ENCODE measurements around the gene AMHR2. TPM values are rescaled to one million over a fixed set of nuclear protein-coding genes. Genes with fewer than 3 reads are reported as not detected.

AMHR2 gene
- total and polyA plus RNA-seq, 2 of the 4 experiments (the other 2 are of a cell fraction), result not detected

DNA sequence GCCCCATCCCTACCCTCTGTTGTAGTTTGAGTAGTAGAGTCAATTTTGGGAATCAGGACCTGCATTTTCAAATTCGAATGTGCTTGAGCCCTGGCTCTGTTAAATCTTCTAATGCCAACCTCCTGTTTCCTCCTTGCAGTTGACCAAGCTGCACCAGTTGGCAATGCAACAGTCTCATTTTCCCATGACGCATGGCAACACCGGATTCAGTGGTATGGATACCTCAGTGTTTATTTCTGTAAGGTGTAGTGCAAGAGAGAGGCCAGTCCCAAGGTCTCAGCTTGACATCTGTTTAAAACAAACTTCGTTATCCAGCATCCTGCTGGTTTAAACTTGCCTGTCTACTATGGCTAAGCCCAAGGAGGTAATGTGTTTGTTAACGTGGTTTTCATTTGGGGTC, 43.4 kb downstream of the AMHR2 start:
- H3K56ac ChIP-seq (ENCODE audit: extremely low read depth, insufficient read depth, low read length), result no peak overlapping the region
- peaks cover 81% of the 10 kb centered on the region for H4K20me1 ChIP-seq (ENCODE audit: insufficient read depth, low read length)
- H2AFZ ChIP-seq (replicated peaks; ENCODE audit: low read length, poor library complexity), result no peak overlapping the region
- intact Hi-C loops (cut with micrococcal nuclease), result loop anchor here (1.0 kb wide), 1 partner anchor 11 kb away; no protein-coding TSS in a partner anchor
- WGBS, 2 experiments (ENCODE audit: extremely low coverage in 2 of 2, insufficient read length in 1 of 2), result 71% methylated on average over 2 of the region's 5 CpGs; no CpG with 5 or more reads in 1 of the 2 experiments
- no peak for ATAC-seq (ENCODE audit: low read depth)
- in situ Hi-C loops (cut with MboI; ENCODE audit: low sequenced_read_pairs), result no loop called here
- dilution Hi-C loops (cut with HindIII; ENCODE audit: low sequenced_read_pairs, unreplicated experiment), result no loop called here
- H3K23ac ChIP-seq (ENCODE audit: low read depth, low read length), result no peak overlapping the region
- H2BK5ac ChIP-seq (ENCODE audit: low read depth, low read length, poor library complexity, severe bottlenecking), result no peak overlapping the region
- H3K14ac ChIP-seq (replicated peaks; ENCODE audit: low read depth, low read length), result no peak overlapping the region
- H2BK20ac ChIP-seq (ENCODE audit: low read depth, low read length), result no peak overlapping the region
- no peak overlapping the region for H3K27ac ChIP-seq (ENCODE audit: insufficient read depth, low read length)
- peaks cover 84% of the 10 kb centered on the region for H3K36me3 ChIP-seq (ENCODE audit: control insufficient read depth, insufficient read depth, low read length)
- no peak overlapping the region for H3K18ac ChIP-seq (ENCODE audit: low read depth, low read length)
- CTCF ChIA-PET, result no interaction called here
- no peaks in the 10 kb centered on the region for H3K9me3 ChIP-seq (ENCODE audit: control insufficient read depth, insufficient read depth, low read length)
- H4K5ac ChIP-seq (ENCODE audit: low read depth, low read length), result no peak overlapping the region
- no peak for TF ChIP-seq MXI1 (IDR thresholded peaks at IDR 0.05; ENCODE audit: borderline replicate concordance, low read depth, low read length)
- no peak for TF ChIP-seq RAD21 (IDR thresholded peaks at IDR 0.05; ENCODE audit: low read length)
- TF ChIP-seq MAFK (IDR thresholded peaks at IDR 0.05; ENCODE audit: low read depth, low read length), result no peak
- no peak for TF ChIP-seq FOS (IDR thresholded peaks at IDR 0.05; ENCODE audit: low read depth, low read length)
- TF ChIP-seq CHD1 (IDR thresholded peaks at IDR 0.05; ENCODE audit: low read depth, low read length), result no peak
- no peak for TF ChIP-seq RCOR1 (IDR thresholded peaks at IDR 0.05; ENCODE audit: insufficient replicate concordance, low read length)
- TF ChIP-seq NFE2L2 (IDR thresholded peaks at IDR 0.05; ENCODE audit: low read depth, low read length), result no peak
- TF ChIP-seq, protein P1, sequence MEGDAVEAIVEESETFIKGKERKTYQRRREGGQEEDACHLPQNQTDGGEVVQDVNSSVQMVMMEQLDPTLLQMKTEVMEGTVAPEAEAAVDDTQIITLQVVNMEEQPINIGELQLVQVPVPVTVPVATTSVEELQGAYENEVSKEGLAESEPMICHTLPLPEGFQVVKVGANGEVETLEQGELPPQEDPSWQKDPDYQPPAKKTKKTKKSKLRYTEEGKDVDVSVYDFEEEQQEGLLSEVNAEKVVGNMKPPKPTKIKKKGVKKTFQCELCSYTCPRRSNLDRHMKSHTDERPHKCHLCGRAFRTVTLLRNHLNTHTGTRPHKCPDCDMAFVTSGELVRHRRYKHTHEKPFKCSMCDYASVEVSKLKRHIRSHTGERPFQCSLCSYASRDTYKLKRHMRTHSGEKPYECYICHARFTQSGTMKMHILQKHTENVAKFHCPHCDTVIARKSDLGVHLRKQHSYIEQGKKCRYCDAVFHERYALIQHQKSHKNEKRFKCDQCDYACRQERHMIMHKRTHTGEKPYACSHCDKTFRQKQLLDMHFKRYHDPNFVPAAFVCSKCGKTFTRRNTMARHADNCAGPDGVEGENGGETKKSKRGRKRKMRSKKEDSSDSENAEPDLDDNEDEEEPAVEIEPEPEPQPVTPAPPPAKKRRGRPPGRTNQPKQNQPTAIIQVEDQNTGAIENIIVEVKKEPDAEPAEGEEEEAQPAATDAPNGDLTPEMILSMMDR (conservative IDR thresholded peaks at IDR 0.05; ENCODE audit: low read depth, low read length), result no peak
- TF ChIP-seq, protein P2, sequence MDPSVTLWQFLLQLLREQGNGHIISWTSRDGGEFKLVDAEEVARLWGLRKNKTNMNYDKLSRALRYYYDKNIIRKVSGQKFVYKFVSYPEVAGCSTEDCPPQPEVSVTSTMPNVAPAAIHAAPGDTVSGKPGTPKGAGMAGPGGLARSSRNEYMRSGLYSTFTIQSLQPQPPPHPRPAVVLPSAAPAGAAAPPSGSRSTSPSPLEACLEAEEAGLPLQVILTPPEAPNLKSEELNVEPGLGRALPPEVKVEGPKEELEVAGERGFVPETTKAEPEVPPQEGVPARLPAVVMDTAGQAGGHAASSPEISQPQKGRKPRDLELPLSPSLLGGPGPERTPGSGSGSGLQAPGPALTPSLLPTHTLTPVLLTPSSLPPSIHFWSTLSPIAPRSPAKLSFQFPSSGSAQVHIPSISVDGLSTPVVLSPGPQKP (IDR thresholded peaks at IDR 0.05; ENCODE audit: borderline replicate concordance, low read depth, low read length), result no peak
- no peak for TF ChIP-seq MAZ (IDR thresholded peaks at IDR 0.05; ENCODE audit: borderline replicate concordance, low read depth, low read length)
- no peak for TF ChIP-seq CEBPB (IDR thresholded peaks at IDR 0.05; ENCODE audit: low read depth, low read length)
- TF ChIP-seq SMC3 (IDR thresholded peaks at IDR 0.05; ENCODE audit: low read depth, low read length), result no peak
- TF ChIP-seq POLR2A (IDR thresholded peaks at IDR 0.05; ENCODE audit: low read depth, low read length), result no peak
- no peak for TF ChIP-seq RFX5 (IDR thresholded peaks at IDR 0.05; ENCODE audit: low read depth, low read length)
- TF ChIP-seq USF2 (IDR thresholded peaks at IDR 0.05; ENCODE audit: low read depth, low read length), result no peak
- no peak for TF ChIP-seq BHLHE40 (IDR thresholded peaks at IDR 0.05; ENCODE audit: low read depth, low read length)
- H3K4me3 ChIP-seq (ENCODE audit: insufficient read depth, low read depth, low read length), result no peak overlapping the region
- peaks cover 5% of the 10 kb centered on the region; the same call in 1 of the 2 replicates for H3K4me1 ChIP-seq (ENCODE audit: control insufficient read depth, insufficient read depth, low read length)
- H3K9ac ChIP-seq (ENCODE audit: low read depth, low read length), result no peak overlapping the region
- no peak overlapping the region for H3K4me2 ChIP-seq (ENCODE audit: low read depth, low read length)
- no peaks in the 10 kb centered on the region for H3K27me3 ChIP-seq (ENCODE audit: control insufficient read depth, insufficient read depth, low read length)
- no peaks in the 10 kb centered on the region; the same call in 1 of the 2 replicates for H3K9me1 ChIP-seq (ENCODE audit: insufficient read depth, low read length)
- POLR2A ChIA-PET (ENCODE audit: unreplicated experiment), result no interaction called here
- H4K8ac ChIP-seq (ENCODE audit: low read depth in 2 of 2, low read length in 2 of 2), result no peak overlapping the region
- no peak overlapping the region for H4K91ac ChIP-seq (ENCODE audit: insufficient read depth, low read depth, low read length)
- no peak for DNase-seq
- H3K79me1 ChIP-seq (ENCODE audit: low read depth in 1 of 2, low read length in 2 of 2), result peaks cover 33 to 74% of the 10 kb centered on the region in 2 experiments
- no peak overlapping the region for H2AK5ac ChIP-seq (ENCODE audit: low read depth, low read length)
- H2BK120ac ChIP-seq (ENCODE audit: low read depth, low read length), result no peak overlapping the region
- H2BK15ac ChIP-seq (ENCODE audit: low read depth, low read length), result no peak overlapping the region
- no TSS peak for BruUV-seq (replicated peaks)
- H3K4ac ChIP-seq (ENCODE audit: low read depth, low read length), result no peak overlapping the region
- H2AK9ac ChIP-seq (replicated peaks; ENCODE audit: low read depth, low read length, poor library complexity), result no peak overlapping the region

Data from IMR-90 (cell line).